ENCODE measurements around the gene CACNA1H. TPM values are rescaled to one million over a fixed set of nuclear protein-coding genes. Genes with fewer than 3 reads are reported as not detected.
A peak's percentile ranks its signal among the peaks of the same experiment; 100 is the strongest.

Gene CACNA1H
- total RNA-seq, result 10 to 100 TPM; 17.0 to 63.6 (median 39.5) TPM

DNA sequence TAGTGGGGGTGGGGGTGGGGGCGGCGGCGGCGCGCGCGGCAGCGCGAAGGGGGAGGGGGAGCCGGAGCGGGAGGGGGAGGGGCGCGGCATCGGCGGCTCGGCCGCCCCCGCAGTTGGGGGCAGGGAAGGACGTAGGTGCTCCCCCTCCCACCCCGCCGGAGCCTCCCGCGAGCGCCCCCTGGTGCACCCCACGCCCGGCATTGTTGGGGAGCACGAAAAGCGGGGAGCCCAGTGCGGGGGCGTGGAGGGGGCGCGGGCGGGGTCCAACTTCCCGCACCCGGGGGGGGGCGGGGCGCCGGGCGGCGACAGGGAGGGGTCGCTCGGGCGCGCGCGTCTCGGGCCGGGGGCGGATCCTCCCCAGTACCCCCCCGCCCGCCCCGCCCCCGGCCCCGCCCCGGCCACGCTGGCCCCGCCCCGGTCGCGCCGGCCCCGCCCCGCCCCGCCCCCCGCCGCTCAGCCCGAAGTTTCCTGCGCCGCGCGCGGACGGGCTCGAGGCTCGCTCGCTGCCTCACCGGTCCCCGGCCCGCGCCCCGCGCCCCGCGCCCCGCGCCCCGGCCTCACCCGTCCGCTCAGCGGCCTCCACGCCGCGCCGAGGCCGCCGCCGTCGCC, at the start of gene CACNA1H:
Gene CACNA1H, plus strand, starts transcription at position 456 of the 609 bp plus-strand sequence. CDS start 632 bp downstream, outside the sequence.
- H3K4me1 ChIP-seq, result peaks cover under 1 to 35% (median 18%) of the 10 kb centered on the region in 4 donors
- peak within 1 kb of the TSS; percentile 76 to 92 (median 84) for H3K27ac ChIP-seq

DNA sequence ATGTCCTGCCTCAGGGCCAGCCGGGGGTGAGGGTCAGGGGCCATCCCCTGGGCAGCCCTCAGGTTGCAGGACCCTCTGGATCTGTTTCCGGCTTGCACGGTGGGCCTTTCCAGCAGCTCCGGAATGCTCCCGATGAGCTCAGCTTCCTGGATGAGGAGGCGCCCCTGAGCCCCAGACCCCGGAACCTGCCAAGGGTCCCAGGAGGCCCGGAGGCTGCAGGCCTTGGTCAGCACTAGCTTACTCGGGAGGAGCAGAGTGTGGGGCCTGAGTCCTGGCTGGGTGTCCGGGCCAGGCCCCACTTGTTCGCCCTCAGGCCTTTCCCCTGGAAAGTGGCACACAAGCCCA, 49.3 kb upstream of the CACNA1H start:
- in situ Hi-C loops (cut with MboI; ENCODE audit: low pct_ligation_motif_present in 1 of 4, low pct_unique_long_range_greater_than_20kb in 1 of 4, low sequenced_read_pairs in 3 of 4) (no loop called here), intact Hi-C loops (cut with DNase I; ENCODE audit: low total_unique reads) (no loop called here)
- Histone ChIP-seq H3K4me3 (no peak overlapping the region), H3K27ac (no peak overlapping the region), H3K4me1 (peaks cover 0 to 20% (median 8%) of the 10 kb centered on the region in 4 donors), H3K36me3 (no peaks in the 10 kb centered on the region), H3K9me3 (no peaks in the 10 kb centered on the region), H3K27me3 (peaks cover 84% of the 10 kb centered on the region)
- DNase-seq, result no peak
- TF ChIP-seq POLR2AphosphoS5 (IDR thresholded peaks at IDR 0.05) (no peak), EP300 (IDR thresholded peaks at IDR 0.05; ENCODE audit: low read depth) (no peak), POLR2A (IDR thresholded peaks at IDR 0.05) (no peak), CTCF (IDR thresholded peaks at IDR 0.05) (no peak)
- WGBS, 2 donors (ENCODE audit: low coverage in 1 of 2), result 28% methylated on average over 8 of the region's 11 CpGs; no CpG with 5 or more reads in 1 of the 2 donors

More for the DNA sequence above, at the start of gene CACNA1H:
- in situ Hi-C loops (cut with MboI; ENCODE audit: low pct_ligation_motif_present in 1 of 4, low pct_unique_long_range_greater_than_20kb in 1 of 4, low sequenced_read_pairs in 3 of 4) (no loop called here), intact Hi-C loops (cut with DNase I; ENCODE audit: low total_unique reads) (no loop called here)
- peaks cover 63% of the 10 kb centered on the region for H3K27me3 ChIP-seq
- peak in 3 of 5 experiments; percentile 22 to 32 (median 29) for TF ChIP-seq CTCF (IDR thresholded peaks at IDR 0.05)
- no peak for TF ChIP-seq EP300 (IDR thresholded peaks at IDR 0.05; ENCODE audit: low read depth)
- no peaks in the 10 kb centered on the region for H3K9me3 ChIP-seq
- DNase-seq, result no peak
- no peaks in the 10 kb centered on the region for H3K36me3 ChIP-seq
- H3K4me3 ChIP-seq, result peak within 1 kb of the TSS; percentile 34 to 52 (median 48)
- whole genome bisulfite sequencing, 2 donors (ENCODE audit: low coverage in 1 of 2), result no CpG with 5 or more reads among the region's 98 CpGs

DNA sequence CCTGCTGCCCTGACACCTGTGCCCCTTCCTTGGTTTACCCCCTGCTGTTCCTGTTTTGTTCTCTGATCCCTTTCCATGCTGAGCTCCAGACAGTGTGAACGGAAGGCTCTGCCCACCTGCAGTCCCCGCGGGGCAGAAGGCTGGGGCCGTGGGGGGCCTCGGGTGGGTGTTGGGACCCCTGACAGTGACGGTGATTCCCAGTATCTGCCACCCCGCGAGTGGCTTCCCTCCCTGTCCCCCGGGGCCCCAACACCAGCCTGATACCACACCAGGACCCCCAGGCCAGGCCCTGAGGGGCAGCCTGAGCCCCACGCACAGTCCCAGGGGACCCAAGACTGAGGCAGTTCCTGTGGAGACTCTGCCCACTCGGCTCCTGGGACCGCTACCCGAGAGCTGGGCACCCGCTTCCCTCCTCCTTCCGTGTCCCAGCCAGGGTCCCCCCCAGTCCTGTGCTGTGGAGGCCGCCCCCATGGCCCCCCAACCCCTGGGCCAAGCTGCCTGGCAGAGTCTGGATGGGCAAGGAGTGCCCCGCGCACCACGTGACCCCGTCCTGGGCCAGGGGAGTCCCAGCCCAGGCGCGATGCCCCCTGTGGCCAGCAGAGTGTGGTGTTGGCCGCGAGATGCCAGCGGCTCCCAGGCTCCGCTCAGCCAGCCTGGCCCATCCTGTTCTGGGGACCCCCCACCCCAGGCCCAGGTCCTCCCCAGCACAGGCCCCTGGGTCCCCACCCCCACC, 46.9 kb upstream of the CACNA1H start:
- Histone ChIP-seq H3K4me3 (no peak overlapping the region), H3K27ac (no peak overlapping the region), H3K36me3 (no peaks in the 10 kb centered on the region), H3K9me3 (no peaks in the 10 kb centered on the region), H3K4me1 (peaks cover 3 to 7% (median 5%) of the 10 kb centered on the region in 4 donors), H3K27me3 (peaks cover 81% of the 10 kb centered on the region)
- in situ Hi-C loops (cut with MboI; ENCODE audit: low pct_ligation_motif_present in 1 of 4, low pct_unique_long_range_greater_than_20kb in 1 of 4, low sequenced_read_pairs in 3 of 4) (no loop called here), intact Hi-C loops (cut with DNase I; ENCODE audit: low total_unique reads) (no loop called here)
- DNase-seq, result peak; percentile 59
- peak; percentile 71 to 82 (median 76) for TF ChIP-seq CTCF (IDR thresholded peaks at IDR 0.05)
- no peak for TF ChIP-seq POLR2A (IDR thresholded peaks at IDR 0.05)
- 49% methylated on average over 13 of the region's 26 CpGs; no CpG with 5 or more reads in 1 of the 2 donors for WGBS, 2 donors (ENCODE audit: low coverage in 1 of 2)

GRCh38 chr16:1106659-1107058, 46.2 kb upstream of the CACNA1H start:
- H3K4me3 ChIP-seq, result no peak overlapping the region
- H3K27ac ChIP-seq, result no peak overlapping the region
- peaks cover 3 to 7% (median 5%) of the 10 kb centered on the region in 4 donors for H3K4me1 ChIP-seq
- intact Hi-C loops (cut with DNase I; ENCODE audit: low total_unique reads), result no loop called here
- in situ Hi-C loops (cut with MboI; ENCODE audit: low pct_ligation_motif_present in 1 of 4, low pct_unique_long_range_greater_than_20kb in 1 of 4, low sequenced_read_pairs in 3 of 4), result no loop called here
- H3K36me3 ChIP-seq, result no peaks in the 10 kb centered on the region
- no peak for TF ChIP-seq CTCF (IDR thresholded peaks at IDR 0.05)
- no peak for TF ChIP-seq EP300 (IDR thresholded peaks at IDR 0.05; ENCODE audit: low read depth)
- no peak for TF ChIP-seq POLR2AphosphoS5 (IDR thresholded peaks at IDR 0.05)
- no peak for TF ChIP-seq POLR2A (IDR thresholded peaks at IDR 0.05)
- H3K9me3 ChIP-seq, result no peaks in the 10 kb centered on the region
- 80% methylated on average over 13 of the region's 16 CpGs; no CpG with 5 or more reads in 1 of the 2 donors for WGBS, 2 donors (ENCODE audit: low coverage in 1 of 2)
- peaks cover 77% of the 10 kb centered on the region for H3K27me3 ChIP-seq
- DNase-seq, result no peak
